SK-N-MC (cell line): Measurements from ENCODE around the gene ATP10D.

Experiments
- DNase-seq: peaks from one replicate; pipeline ENCODE4 v3.0.0-alpha.2; 2011; ENCODE audit warnings: low read depth, low spot score
- H3K27ac ChIP-seq: fragments of 200-600 bp; sonication (generic); 2 replicates; pipeline ENCODE4 v1.5.1; 2016; ENCODE audit warnings: mixed run types
- H3K36me3 ChIP-seq: fragments of 200-600 bp; sonication (generic); 2 replicates; pipeline ENCODE4 v1.6.1; 2017; ENCODE audit warnings: antibody characterized with exemption, low read length, mixed read lengths; ENCODE audit not compliant: insufficient read depth
- H3K4me3 ChIP-seq: fragments of 200-600 bp; sonication (generic); 2 replicates; pipeline ENCODE4 v1.5.1; 2016
- H3K9ac ChIP-seq: fragments of 200-600 bp; sonication (generic); 2 replicates; pipeline ENCODE4 v1.8.0; 2017; ENCODE audit warnings: mixed run types, mixed read lengths; ENCODE audit not compliant: insufficient read length
- H3K9me3 ChIP-seq: fragments of 200-600 bp; sonication (generic); 2 replicates; pipeline ENCODE4 v1.6.1; 2017; ENCODE audit warnings: low read depth, mild to moderate bottlenecking, antibody characterized with exemption, low read length, moderate library complexity, mixed read lengths
- EZH2 ChIP-seq: fragments of 200-600 bp; sonication (generic); IDR thresholded peaks from one replicate; pipeline ENCODE4 v1.6.1; 2017; ENCODE audit warnings: antibody characterized with exemption
- FOXP2 ChIP-seq: optimal IDR thresholded peaks from 2 replicates; pipeline ENCODE3; 2011; ENCODE audit warnings: mild to moderate bottlenecking, moderate library complexity; ENCODE audit not compliant: insufficient read depth; ENCODE audit errors: extremely low read length, control extremely low read depth
- POLR2AphosphoS5 ChIP-seq: IDR thresholded peaks from 2 replicates; pipeline ENCODE4 v1.6.1; 2012; ENCODE audit warnings: mild to moderate bottlenecking, low read depth, low read length, borderline replicate concordance

The ATP10D gene

GRCh38 chr4:47498899-47499298 lies 13.8 kb downstream of the ATP10D start:
- H3K4me3 ChIP-seq = no peak overlapping the region

GRCh38 chr4:47499700-47500099 lies 14.6 kb downstream of the ATP10D start:
- TF ChIP-seq FOXP2 (no peak), POLR2AphosphoS5 (no peak), EZH2 (no peak)
- no peaks in the 10 kb centered on the region for H3K36me3 ChIP-seq
- no peak overlapping the region for H3K9ac ChIP-seq
- H3K27ac ChIP-seq = no peak overlapping the region
- no peak overlapping the region for H3K4me3 ChIP-seq
- no peaks in the 10 kb centered on the region for H3K9me3 ChIP-seq
- no peak for DNase-seq

More at GRCh38 chr4:47498899-47499298, 13.8 kb downstream of the ATP10D start:
- Histone ChIP-seq H3K27ac (no peak overlapping the region), H3K9me3 (no peaks in the 10 kb centered on the region), H3K36me3 (no peaks in the 10 kb centered on the region), H3K9ac (no peak overlapping the region)
- DNase-seq = no peak
- TF ChIP-seq FOXP2 (no peak), POLR2AphosphoS5 (no peak)

GRCh38 chr4:47500776-47501175 lies 15.7 kb downstream of the ATP10D start:
- no peak overlapping the region for H3K4me3 ChIP-seq
- H3K36me3 ChIP-seq = no peaks in the 10 kb centered on the region
- no peaks in the 10 kb centered on the region for H3K9me3 ChIP-seq
- no peak overlapping the region for H3K9ac ChIP-seq
- H3K27ac ChIP-seq = no peak overlapping the region
- no peak for DNase-seq
- TF ChIP-seq POLR2AphosphoS5 = no peak
- no peak for TF ChIP-seq FOXP2
- TF ChIP-seq EZH2 = no peak

GRCh38 chr4:47505147-47505546 lies 20.1 kb downstream of the ATP10D start:
- Histone ChIP-seq H3K4me3 (no peak overlapping the region), H3K27ac (no peak overlapping the region)

GRCh38 chr4:47505666-47506065 lies 20.6 kb downstream of the ATP10D start:
- Histone ChIP-seq H3K9ac (no peak overlapping the region), H3K36me3 (no peaks in the 10 kb centered on the region), H3K4me3 (no peak overlapping the region), H3K9me3 (no peaks in the 10 kb centered on the region), H3K27ac (no peak overlapping the region)
- TF ChIP-seq FOXP2 (no peak), POLR2AphosphoS5 (no peak), EZH2 (no peak)
- DNase-seq = no peak

More at GRCh38 chr4:47505147-47505546, 20.1 kb downstream of the ATP10D start:
- no peak for DNase-seq
- no peaks in the 10 kb centered on the region for H3K9me3 ChIP-seq
- no peaks in the 10 kb centered on the region for H3K36me3 ChIP-seq
- TF ChIP-seq EZH2 (no peak), FOXP2 (no peak), POLR2AphosphoS5 (no peak)
- H3K9ac ChIP-seq = no peak overlapping the region

- Histone ChIP-seq H3K9me3 (no peaks in the 10 kb centered on the region), H3K36me3 (no peaks in the 10 kb centered on the region), H3K4me3 (no peak overlapping the region), H3K9ac (no peak overlapping the region), H3K27ac (no peak overlapping the region)
- TF ChIP-seq FOXP2 (no peak), EZH2 (no peak), POLR2AphosphoS5 (no peak)
- DNase-seq = no peak
Measured at GRCh38 chr4:47510506-47511143, 25.6 kb downstream of the ATP10D start.

- no peak overlapping the region for H3K4me3 ChIP-seq
- H3K27ac ChIP-seq = no peak overlapping the region
- H3K9me3 ChIP-seq = no peaks in the 10 kb centered on the region
- DNase-seq = no peak
- no peaks in the 10 kb centered on the region for H3K36me3 ChIP-seq
- TF ChIP-seq EZH2 (no peak), POLR2AphosphoS5 (no peak)
- H3K9ac ChIP-seq = no peak overlapping the region
Measured at GRCh38 chr4:47513461-47513860, 28.4 kb downstream of the ATP10D start.

GRCh38 chr4:47519239-47519883 lies 34.3 kb downstream of the ATP10D start:
- no peak overlapping the region for H3K9ac ChIP-seq
- H3K9me3 ChIP-seq = no peaks in the 10 kb centered on the region
- H3K36me3 ChIP-seq = no peaks in the 10 kb centered on the region
- no peak overlapping the region for H3K27ac ChIP-seq
- DNase-seq = no peak
- no peak overlapping the region for H3K4me3 ChIP-seq
- TF ChIP-seq FOXP2 (no peak), EZH2 (no peak), POLR2AphosphoS5 (no peak)

GRCh38 chr4:47525154-47525819 lies 40.2 kb downstream of the ATP10D start:
- no peak for TF ChIP-seq POLR2AphosphoS5
- no peak for TF ChIP-seq FOXP2
- TF ChIP-seq EZH2 = no peak
- Histone ChIP-seq H3K27ac (no peak overlapping the region), H3K4me3 (no peak overlapping the region), H3K36me3 (no peaks in the 10 kb centered on the region), H3K9ac (no peak overlapping the region), H3K9me3 (peaks cover 11% of the 10 kb centered on the region; the same call in 1 of the 2 replicates)
- DNase-seq = no peak
